ENCODE results near the gene LGR4. TPM values are rescaled to one million over a fixed set of nuclear protein-coding genes. Genes with fewer than 3 reads are reported as not detected.
A peak's percentile ranks its signal among the peaks of the same experiment; 100 is the strongest.
"Not testable (repeated sequence)": the region's sequence is repeated elsewhere in the genome, so short reads cannot be mapped to it uniquely, and the experiment has no call there.

LGR4 gene
- 10 to 100 TPM; 33.9 to 65.7 TPM for total RNA-seq
- 10 to 100 TPM; 27.7 to 47.3 TPM for polyA plus RNA-seq (ENCODE audit: insufficient read length in 2 of 2)
- long read RNA-seq, donor 1, full-length matches to known transcripts: 5 of 5 reads
- long read RNA-seq, donor 1, partial matches to known transcripts: 0 of 5 reads
- long read RNA-seq, donor 1, other reads (novel, unspliced or antisense): 0 of 5 reads
- long read RNA-seq, donor 2, full-length matches to known transcripts: 4 of 4 reads
- long read RNA-seq, donor 2, partial matches to known transcripts: 0 of 4 reads
- long read RNA-seq, donor 2, other reads (novel, unspliced or antisense): 0 of 4 reads
- long read RNA-seq, donor 3, full-length matches to known transcripts: 1 of 1 reads
- long read RNA-seq, donor 3, partial matches to known transcripts: 0 of 1 reads
- long read RNA-seq, donor 3, other reads (novel, unspliced or antisense): 0 of 1 reads
- long read RNA-seq, donor 4: 0 reads

GRCh38 chr11:27472398-27473016 lies at the start of gene LGR4:
Gene LGR4 (minus strand): TSS chr11:27472790. CDS start chr11:27472302, 488 bp downstream.
- under 1% methylated on average over 53 of the region's 57 CpGs for WGBS (ENCODE audit: insufficient coverage)
- Histone ChIP-seq H3K27ac (ENCODE audit: low read depth, low read length) (peak within 1 kb of the TSS; percentile 78), H3K27me3 (ENCODE audit: control insufficient read depth, insufficient read depth, low read length) (no peaks in the 10 kb centered on the region), H3K36me3 (ENCODE audit: control insufficient read depth, insufficient read depth, low read length) (no peaks in the 10 kb centered on the region), H3K9me3 (ENCODE audit: control insufficient read depth, insufficient read depth, low read length) (no peaks in the 10 kb centered on the region), H3K4me3 (ENCODE audit: low read depth, low read length) (peak within 1 kb of the TSS; percentile 74), H3K4me1 (ENCODE audit: control insufficient read depth, insufficient read depth, low read length) (peaks cover under 1% of the 10 kb centered on the region)
- DNase-seq (ENCODE audit: low read depth in 4 of 6, low spot score in 6 of 6): peak in 5 of 6 donors; percentile 79 to 98 (median 88)

GRCh38 chr11:27520226-27520625 lies 47.6 kb upstream of the LGR4 start:
- Histone ChIP-seq H3K27ac (ENCODE audit: low read depth, low read length) (no peak overlapping the region), H3K27me3 (ENCODE audit: control insufficient read depth, insufficient read depth, low read length) (no peaks in the 10 kb centered on the region), H3K9me3 (ENCODE audit: control insufficient read depth, insufficient read depth, low read length) (peaks cover 2% of the 10 kb centered on the region), H3K4me1 (ENCODE audit: control insufficient read depth, insufficient read depth, low read length) (no peaks in the 10 kb centered on the region), H3K4me3 (ENCODE audit: low read depth, low read length) (no peak overlapping the region), H3K36me3 (ENCODE audit: control insufficient read depth, insufficient read depth, low read length) (no peaks in the 10 kb centered on the region)
- DNase-seq (ENCODE audit: low read depth in 4 of 6, low spot score in 6 of 6): no peak
- WGBS (ENCODE audit: insufficient coverage): no CpG with 5 or more reads among the region's 3 CpGs

GRCh38 chr11:27518518-27518917 lies 45.9 kb upstream of the LGR4 start:
- Histone ChIP-seq H3K9me3 (ENCODE audit: control insufficient read depth, insufficient read depth, low read length) (peaks cover 7% of the 10 kb centered on the region), H3K4me3 (ENCODE audit: low read depth, low read length) (no peak overlapping the region), H3K27ac (ENCODE audit: low read depth, low read length) (no peak overlapping the region), H3K36me3 (ENCODE audit: control insufficient read depth, insufficient read depth, low read length) (no peaks in the 10 kb centered on the region), H3K4me1 (ENCODE audit: control insufficient read depth, insufficient read depth, low read length) (no peaks in the 10 kb centered on the region), H3K27me3 (ENCODE audit: control insufficient read depth, insufficient read depth, low read length) (no peaks in the 10 kb centered on the region)
- 100% methylated on average over 1 of the region's 2 CpGs for WGBS (ENCODE audit: insufficient coverage)
- no peak for DNase-seq (ENCODE audit: low read depth in 4 of 6, low spot score in 6 of 6)

GRCh38 chr11:27517490-27517889 lies 44.9 kb upstream of the LGR4 start:
- not testable (repeated sequence) for H3K27ac ChIP-seq (ENCODE audit: low read depth, low read length); H3K36me3 ChIP-seq (ENCODE audit: control insufficient read depth, insufficient read depth, low read length); H3K27me3 ChIP-seq (ENCODE audit: control insufficient read depth, insufficient read depth, low read length); H3K4me1 ChIP-seq (ENCODE audit: control insufficient read depth, insufficient read depth, low read length); H3K9me3 ChIP-seq (ENCODE audit: control insufficient read depth, insufficient read depth, low read length); H3K4me3 ChIP-seq (ENCODE audit: low read depth, low read length); DNase-seq (ENCODE audit: low read depth in 4 of 6, low spot score in 6 of 6)
- WGBS (ENCODE audit: insufficient coverage): 100% methylated on average over 1 of the region's 1 CpG

- Histone ChIP-seq H3K9me3 (ENCODE audit: control insufficient read depth, insufficient read depth, low read length) (peaks cover 7% of the 10 kb centered on the region), H3K27me3 (ENCODE audit: control insufficient read depth, insufficient read depth, low read length) (no peaks in the 10 kb centered on the region), H3K4me3 (ENCODE audit: low read depth, low read length) (no peak overlapping the region), H3K36me3 (ENCODE audit: control insufficient read depth, insufficient read depth, low read length) (no peaks in the 10 kb centered on the region), H3K27ac (ENCODE audit: low read depth, low read length) (no peak overlapping the region), H3K4me1 (ENCODE audit: control insufficient read depth, insufficient read depth, low read length) (no peaks in the 10 kb centered on the region)
- peak in 1 of 6 donors; percentile 88 for DNase-seq (ENCODE audit: low read depth in 4 of 6, low spot score in 6 of 6)
- 84% methylated on average over 4 of the region's 4 CpGs for WGBS (ENCODE audit: insufficient coverage)
Measured at GRCh38 chr11:27514558-27514957, 42.0 kb upstream of the LGR4 start.

- no peaks in the 10 kb centered on the region for H3K4me1 ChIP-seq (ENCODE audit: control insufficient read depth, insufficient read depth, low read length)
- DNase-seq (ENCODE audit: low read depth in 4 of 6, low spot score in 6 of 6): peak in 1 of 6 donors; percentile 83
- H3K4me3 ChIP-seq (ENCODE audit: low read depth, low read length): no peak overlapping the region
- 78% methylated on average over 4 of the region's 4 CpGs for WGBS (ENCODE audit: insufficient coverage)
- no peak overlapping the region for H3K27ac ChIP-seq (ENCODE audit: low read depth, low read length)
- H3K9me3 ChIP-seq (ENCODE audit: control insufficient read depth, insufficient read depth, low read length): peaks cover 7% of the 10 kb centered on the region
- no peaks in the 10 kb centered on the region for H3K27me3 ChIP-seq (ENCODE audit: control insufficient read depth, insufficient read depth, low read length)
- no peaks in the 10 kb centered on the region for H3K36me3 ChIP-seq (ENCODE audit: control insufficient read depth, insufficient read depth, low read length)
Measured at GRCh38 chr11:27514076-27514475, 41.5 kb upstream of the LGR4 start.

- WGBS (ENCODE audit: insufficient coverage): 87% methylated on average over 2 of the region's 2 CpGs
- Histone ChIP-seq H3K27ac (ENCODE audit: low read depth, low read length) (no peak overlapping the region), H3K4me1 (ENCODE audit: control insufficient read depth, insufficient read depth, low read length) (no peaks in the 10 kb centered on the region), H3K9me3 (ENCODE audit: control insufficient read depth, insufficient read depth, low read length) (peaks cover 7% of the 10 kb centered on the region), H3K27me3 (ENCODE audit: control insufficient read depth, insufficient read depth, low read length) (no peaks in the 10 kb centered on the region), H3K36me3 (ENCODE audit: control insufficient read depth, insufficient read depth, low read length) (no peaks in the 10 kb centered on the region), H3K4me3 (ENCODE audit: low read depth, low read length) (no peak overlapping the region)
- DNase-seq (ENCODE audit: low read depth in 4 of 6, low spot score in 6 of 6): no peak
Measured at GRCh38 chr11:27513389-27513788, 40.8 kb upstream of the LGR4 start.

- no CpG with 5 or more reads among the region's 3 CpGs for WGBS (ENCODE audit: insufficient coverage)
- Histone ChIP-seq H3K4me3 (ENCODE audit: low read depth, low read length) (no peak overlapping the region), H3K27me3 (ENCODE audit: control insufficient read depth, insufficient read depth, low read length) (no peaks in the 10 kb centered on the region), H3K36me3 (ENCODE audit: control insufficient read depth, insufficient read depth, low read length) (no peaks in the 10 kb centered on the region), H3K9me3 (ENCODE audit: control insufficient read depth, insufficient read depth, low read length) (peaks cover 7% of the 10 kb centered on the region), H3K27ac (ENCODE audit: low read depth, low read length) (no peak overlapping the region), H3K4me1 (ENCODE audit: control insufficient read depth, insufficient read depth, low read length) (no peaks in the 10 kb centered on the region)
- DNase-seq (ENCODE audit: low read depth in 4 of 6, low spot score in 6 of 6): no peak
Measured at GRCh38 chr11:27512238-27512637, 39.6 kb upstream of the LGR4 start.

GRCh38 chr11:27509908-27510307 lies 37.3 kb upstream of the LGR4 start:
- H3K4me3 ChIP-seq (ENCODE audit: low read depth, low read length): no peak overlapping the region
- H3K27ac ChIP-seq (ENCODE audit: low read depth, low read length): no peak overlapping the region
- DNase-seq (ENCODE audit: low read depth in 4 of 6, low spot score in 6 of 6): no peak
- no peaks in the 10 kb centered on the region for H3K27me3 ChIP-seq (ENCODE audit: control insufficient read depth, insufficient read depth, low read length)
- no peaks in the 10 kb centered on the region for H3K36me3 ChIP-seq (ENCODE audit: control insufficient read depth, insufficient read depth, low read length)
- H3K9me3 ChIP-seq (ENCODE audit: control insufficient read depth, insufficient read depth, low read length): peaks cover 2% of the 10 kb centered on the region
- H3K4me1 ChIP-seq (ENCODE audit: control insufficient read depth, insufficient read depth, low read length): peaks cover 4% of the 10 kb centered on the region
- 100% methylated on average over 1 of the region's 4 CpGs for WGBS (ENCODE audit: insufficient coverage)

Data from spinal cord (tissue), 10 donors.